Lower leg skin (tissue), 3 donors: ENCODE data around the gene MBOAT7.

ENCODE experiments used
- POLR2A ChIP-seq, 2 donors: fragments of 450-650 bp; IDR thresholded peaks; one replicate each; pipeline ENCODE4 v1.6.1; 2016 to 2017; ENCODE audit warnings: antibody characterized with exemption in 2 of 2, mild to moderate bottlenecking in 1 of 2, moderate library complexity in 1 of 2
- TF ChIP-seq, protein P1 (sequence below), 3 donors: fragments of 450-650 bp; IDR thresholded peaks; one replicate each; pipeline ENCODE4 v1.5.1; 2016; ENCODE audit warnings: antibody characterized with exemption in 3 of 3, mild to moderate bottlenecking in 3 of 3, moderate library complexity in 2 of 3

- no peak for TF ChIP-seq POLR2A (IDR thresholded peaks at IDR 0.05)
- TF ChIP-seq, protein P1, sequence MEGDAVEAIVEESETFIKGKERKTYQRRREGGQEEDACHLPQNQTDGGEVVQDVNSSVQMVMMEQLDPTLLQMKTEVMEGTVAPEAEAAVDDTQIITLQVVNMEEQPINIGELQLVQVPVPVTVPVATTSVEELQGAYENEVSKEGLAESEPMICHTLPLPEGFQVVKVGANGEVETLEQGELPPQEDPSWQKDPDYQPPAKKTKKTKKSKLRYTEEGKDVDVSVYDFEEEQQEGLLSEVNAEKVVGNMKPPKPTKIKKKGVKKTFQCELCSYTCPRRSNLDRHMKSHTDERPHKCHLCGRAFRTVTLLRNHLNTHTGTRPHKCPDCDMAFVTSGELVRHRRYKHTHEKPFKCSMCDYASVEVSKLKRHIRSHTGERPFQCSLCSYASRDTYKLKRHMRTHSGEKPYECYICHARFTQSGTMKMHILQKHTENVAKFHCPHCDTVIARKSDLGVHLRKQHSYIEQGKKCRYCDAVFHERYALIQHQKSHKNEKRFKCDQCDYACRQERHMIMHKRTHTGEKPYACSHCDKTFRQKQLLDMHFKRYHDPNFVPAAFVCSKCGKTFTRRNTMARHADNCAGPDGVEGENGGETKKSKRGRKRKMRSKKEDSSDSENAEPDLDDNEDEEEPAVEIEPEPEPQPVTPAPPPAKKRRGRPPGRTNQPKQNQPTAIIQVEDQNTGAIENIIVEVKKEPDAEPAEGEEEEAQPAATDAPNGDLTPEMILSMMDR (IDR thresholded peaks at IDR 0.05) = peak in 1 of 3 donors; percentile 73
Measured at GRCh38 chr19:54168174-54168917, 21.0 kb downstream of the MBOAT7 start.
